ENCODE measurements around the gene HSD17B1.

Gene HSD17B1

DNA sequence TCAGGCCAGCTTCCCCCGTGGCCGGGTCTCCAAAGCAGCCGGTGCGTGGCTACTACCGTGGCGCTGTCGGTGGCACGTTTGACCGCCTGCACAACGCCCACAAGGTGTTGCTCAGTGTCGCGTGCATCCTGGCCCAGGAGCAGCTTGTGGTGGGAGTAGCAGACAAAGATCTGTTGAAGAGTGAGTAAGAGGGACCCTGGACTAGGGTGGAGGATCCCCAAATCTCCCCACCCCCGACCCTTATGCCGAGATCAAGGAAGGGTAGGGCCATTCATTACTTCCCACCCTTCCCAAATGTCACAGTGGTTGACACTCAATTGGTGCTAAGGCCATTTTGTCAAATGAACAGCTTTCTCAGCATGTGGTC is 10.4 kb downstream of the HSD17B1 start:
- Mint-ChIP-seq H3K4me3 (peak overlapping the region; percentile 90 to 95 (median 92)), H3K36me3 (ENCODE audit: low read depth) (peaks cover 4% of the 10 kb centered on the region), H3K4me1 (peaks cover 17% of the 10 kb centered on the region), H3K27me3 (ENCODE audit: low read depth) (no peaks in the 10 kb centered on the region), H3K9me3 (no peaks in the 10 kb centered on the region), H3K27ac (peak overlapping the region; percentile 93 to 99 (median 95))
- TF ChIP-seq CTCF (IDR thresholded peaks at IDR 0.05; ENCODE audit: unreplicated experiment in 3 of 3), result no peak

DNA sequence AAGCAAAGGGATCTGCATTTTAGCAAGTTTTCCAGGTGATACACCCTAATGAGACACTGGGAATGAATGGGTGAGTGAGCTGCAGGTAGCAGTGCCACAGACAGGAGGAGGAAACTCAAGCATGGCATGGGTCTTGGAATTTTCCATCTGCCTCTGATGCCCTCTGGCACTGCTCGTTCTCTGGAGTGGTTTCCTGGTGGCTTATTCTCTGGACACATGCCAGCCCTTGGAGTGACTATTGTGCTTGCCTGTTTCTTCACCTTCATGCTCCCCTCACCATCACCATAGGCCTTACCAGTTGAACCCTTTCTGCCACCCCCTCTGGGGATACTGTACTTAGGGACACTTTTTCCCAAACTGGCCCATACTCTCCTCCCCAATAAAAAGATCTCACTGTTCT is 10.8 kb downstream of the HSD17B1 start:
- H3K4me1 Mint-ChIP-seq, result peaks cover 17% of the 10 kb centered on the region
- peak overlapping the region; percentile 76 to 95 (median 93) for H3K27ac Mint-ChIP-seq
- peaks cover 5% of the 10 kb centered on the region for H3K36me3 Mint-ChIP-seq (ENCODE audit: low read depth)
- H3K9me3 Mint-ChIP-seq, result no peaks in the 10 kb centered on the region
- no peak for TF ChIP-seq CTCF (IDR thresholded peaks at IDR 0.05; ENCODE audit: unreplicated experiment in 3 of 3)
- no peaks in the 10 kb centered on the region for H3K27me3 Mint-ChIP-seq (ENCODE audit: low read depth)
- peak overlapping the region; percentile 90 to 95 (median 92) for H3K4me3 Mint-ChIP-seq

DNA sequence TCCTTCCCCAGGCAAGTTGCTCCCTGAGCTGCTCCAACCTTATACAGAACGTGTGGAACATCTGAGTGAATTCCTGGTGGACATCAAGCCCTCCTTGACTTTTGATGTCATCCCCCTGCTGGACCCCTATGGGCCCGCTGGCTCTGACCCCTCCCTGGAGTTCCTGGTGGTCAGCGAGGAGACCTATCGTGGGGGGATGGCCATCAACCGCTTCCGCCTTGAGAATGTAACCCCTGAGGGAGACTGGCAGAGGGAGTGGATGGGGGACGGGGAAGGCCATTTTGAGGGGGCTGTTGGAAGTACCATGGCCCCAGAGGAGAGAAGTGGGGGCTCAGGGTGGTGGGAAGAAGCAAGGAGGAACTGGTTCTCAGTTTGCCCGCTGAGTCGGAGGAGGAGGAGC is 11.2 kb downstream of the HSD17B1 start:
- no peak for TF ChIP-seq CTCF (IDR thresholded peaks at IDR 0.05; ENCODE audit: unreplicated experiment in 3 of 3)
- H3K9me3 Mint-ChIP-seq, result no peaks in the 10 kb centered on the region
- H3K4me3 Mint-ChIP-seq, result peak overlapping the region; percentile 90 to 95 (median 92)
- H3K27ac Mint-ChIP-seq, result peak overlapping the region; percentile 76 to 95 (median 93)
- peaks cover 17% of the 10 kb centered on the region for H3K4me1 Mint-ChIP-seq
- no peaks in the 10 kb centered on the region for H3K27me3 Mint-ChIP-seq (ENCODE audit: low read depth)
- peaks cover 7% of the 10 kb centered on the region for H3K36me3 Mint-ChIP-seq (ENCODE audit: low read depth)

- Mint-ChIP-seq H3K4me3 (peak overlapping the region; percentile 71 to 97 (median 95)), H3K27me3 (ENCODE audit: low read depth) (no peaks in the 10 kb centered on the region), H3K27ac (peak overlapping the region in 1 of 3 experiments; percentile 33), H3K36me3 (ENCODE audit: low read depth) (peaks cover 17% of the 10 kb centered on the region), H3K9me3 (no peaks in the 10 kb centered on the region), H3K4me1 (peaks cover 17% of the 10 kb centered on the region)
- TF ChIP-seq CTCF (IDR thresholded peaks at IDR 0.05; ENCODE audit: unreplicated experiment in 3 of 3), result no peak
Observed at GRCh38 chr17:42564815-42565522, 12.2 kb downstream of the HSD17B1 start.

DNA sequence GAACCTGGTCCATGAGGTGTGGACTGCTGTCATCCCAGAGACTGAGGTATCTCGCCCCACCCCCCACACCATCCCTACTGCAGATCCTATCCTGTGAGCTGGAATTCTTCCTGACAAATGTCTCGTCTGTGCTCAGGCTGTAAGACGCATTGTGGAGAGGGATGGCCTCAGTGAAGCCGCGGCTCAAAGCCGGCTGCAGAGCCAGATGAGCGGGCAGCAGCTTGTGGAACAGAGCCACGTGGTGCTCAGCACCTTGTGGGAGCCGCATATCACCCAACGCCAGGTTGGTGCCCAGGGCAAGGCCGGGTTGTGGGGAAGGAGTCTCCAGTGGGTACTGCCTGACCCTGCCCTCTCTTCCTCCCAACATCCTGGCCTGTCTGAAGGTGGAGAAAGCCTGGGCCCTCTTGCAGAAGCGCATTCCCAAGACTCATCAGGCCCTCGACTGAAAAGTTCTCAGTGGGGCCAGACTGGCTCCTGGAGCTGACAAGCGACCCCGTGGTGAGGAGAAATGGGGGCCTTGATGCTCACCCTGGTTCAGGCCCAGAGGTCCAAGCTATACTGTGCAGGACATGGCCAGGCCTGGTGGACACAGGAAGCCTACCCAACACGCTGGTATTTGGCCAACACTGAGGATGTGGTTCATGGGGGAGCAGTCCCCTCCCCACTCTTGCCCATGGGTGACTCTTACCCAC is 12.9 kb downstream of the HSD17B1 start:
- H3K4me3 Mint-ChIP-seq, result peak overlapping the region; percentile 93 to 97 (median 96)
- peak overlapping the region in 2 of 3 experiments; percentile 75 to 89 for H3K27ac Mint-ChIP-seq
- peaks cover 17% of the 10 kb centered on the region for H3K4me1 Mint-ChIP-seq
- H3K9me3 Mint-ChIP-seq, result no peaks in the 10 kb centered on the region
- H3K36me3 Mint-ChIP-seq (ENCODE audit: low read depth), result peaks cover 23% of the 10 kb centered on the region
- no peak for TF ChIP-seq CTCF (IDR thresholded peaks at IDR 0.05; ENCODE audit: unreplicated experiment in 3 of 3)
- no peaks in the 10 kb centered on the region for H3K27me3 Mint-ChIP-seq (ENCODE audit: low read depth)

Measured in nephron (organoid).